RPMI8226 (cell line): Measurements from ENCODE around the gene HRH3.

Experiments used
- DNase-seq: peaks from one replicate; pipeline ENCODE4 v3.0.0-alpha.2; 2015

HRH3 gene

DNA sequence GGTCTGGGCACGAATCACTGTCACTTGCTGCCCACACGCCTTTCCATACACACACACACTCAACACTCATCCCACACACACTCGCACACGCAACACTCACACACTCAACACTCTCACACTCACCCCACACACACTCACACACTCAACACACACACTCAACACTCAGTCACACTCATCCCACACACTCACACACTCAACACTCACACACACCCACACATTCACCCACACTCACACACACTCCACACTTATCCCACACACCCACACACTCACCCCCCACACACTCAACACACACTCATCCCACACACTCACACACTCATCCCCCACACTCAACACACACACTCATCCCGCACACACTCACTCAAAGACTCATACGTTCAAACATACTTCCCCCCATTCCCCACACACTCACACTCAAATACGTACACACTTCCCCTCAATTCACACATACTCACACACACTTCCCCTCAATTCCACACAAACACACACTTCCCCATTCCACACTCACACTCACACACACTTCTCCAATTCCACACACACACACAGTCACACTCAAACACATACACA lies 9.0 kb upstream of the HRH3 start:
- DNase-seq = no peak

DNA sequence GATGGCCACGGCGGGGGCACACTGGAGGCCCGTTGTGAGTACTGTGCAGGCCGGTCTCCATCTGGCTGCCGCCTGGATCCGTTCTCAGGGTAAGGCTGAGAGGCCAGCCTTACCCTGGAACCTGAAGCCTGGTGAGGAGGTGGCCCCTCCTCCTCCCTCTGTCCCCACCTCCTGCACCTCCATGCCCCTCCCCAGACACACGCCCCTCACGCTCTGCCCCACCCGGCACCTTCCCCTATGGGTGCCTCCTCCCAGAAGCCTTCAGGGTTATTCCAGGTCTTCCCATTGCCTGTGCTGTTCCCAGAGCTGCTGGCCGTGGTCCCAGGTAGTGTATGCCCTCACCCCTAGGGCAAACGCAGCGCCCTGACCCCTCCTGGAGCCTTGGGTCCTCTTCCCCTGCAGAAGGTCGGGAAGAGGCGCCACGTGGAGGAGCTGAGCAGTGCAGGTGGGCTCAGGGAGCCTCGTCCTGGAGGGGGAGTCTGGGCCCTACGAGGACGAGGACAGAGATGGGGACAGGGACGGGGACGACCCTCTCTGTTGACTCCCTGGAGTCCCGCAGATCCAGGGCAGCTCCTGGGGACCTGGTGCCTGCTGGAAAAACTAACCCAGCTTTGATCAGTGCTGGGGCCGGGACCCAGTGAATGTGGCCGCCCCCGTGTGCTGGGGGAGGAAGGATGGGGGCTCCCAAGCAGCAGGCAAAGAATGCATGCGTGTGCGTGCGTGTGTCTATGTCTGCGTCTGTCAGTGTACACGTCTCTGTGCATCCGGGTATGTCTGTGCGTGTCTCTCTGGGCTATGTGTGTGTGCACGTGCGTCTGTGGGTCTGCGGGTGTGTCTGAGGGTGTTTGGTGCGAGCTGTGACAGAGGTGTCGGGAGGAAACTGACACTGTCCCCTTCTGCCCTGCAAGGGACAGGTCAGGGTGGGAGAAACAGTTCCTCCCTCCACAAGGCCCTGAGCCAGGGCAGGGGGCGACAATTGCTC lies 8.2 kb upstream of the HRH3 start:
- no peak for DNase-seq

DNA sequence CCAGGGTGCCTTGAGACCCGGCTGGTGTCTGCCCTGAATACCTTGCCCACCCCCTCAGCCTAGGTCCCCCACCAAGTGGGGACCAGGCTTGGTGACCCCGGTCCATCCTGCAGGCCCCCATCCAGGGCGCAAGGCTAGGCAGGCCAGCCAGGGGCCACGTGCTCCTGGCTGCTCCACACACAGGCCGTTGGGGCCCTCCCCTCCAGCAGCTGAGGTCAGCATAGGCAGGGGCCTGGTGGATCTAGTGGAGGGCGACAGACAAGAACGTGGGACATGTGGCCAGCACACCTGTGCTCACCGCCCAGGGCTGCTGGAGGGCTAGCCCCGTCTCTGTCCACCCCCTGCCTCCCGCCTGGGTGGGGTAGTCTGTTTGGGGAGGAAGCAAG lies 7.5 kb upstream of the HRH3 start:
- DNase-seq = no peak

DNA sequence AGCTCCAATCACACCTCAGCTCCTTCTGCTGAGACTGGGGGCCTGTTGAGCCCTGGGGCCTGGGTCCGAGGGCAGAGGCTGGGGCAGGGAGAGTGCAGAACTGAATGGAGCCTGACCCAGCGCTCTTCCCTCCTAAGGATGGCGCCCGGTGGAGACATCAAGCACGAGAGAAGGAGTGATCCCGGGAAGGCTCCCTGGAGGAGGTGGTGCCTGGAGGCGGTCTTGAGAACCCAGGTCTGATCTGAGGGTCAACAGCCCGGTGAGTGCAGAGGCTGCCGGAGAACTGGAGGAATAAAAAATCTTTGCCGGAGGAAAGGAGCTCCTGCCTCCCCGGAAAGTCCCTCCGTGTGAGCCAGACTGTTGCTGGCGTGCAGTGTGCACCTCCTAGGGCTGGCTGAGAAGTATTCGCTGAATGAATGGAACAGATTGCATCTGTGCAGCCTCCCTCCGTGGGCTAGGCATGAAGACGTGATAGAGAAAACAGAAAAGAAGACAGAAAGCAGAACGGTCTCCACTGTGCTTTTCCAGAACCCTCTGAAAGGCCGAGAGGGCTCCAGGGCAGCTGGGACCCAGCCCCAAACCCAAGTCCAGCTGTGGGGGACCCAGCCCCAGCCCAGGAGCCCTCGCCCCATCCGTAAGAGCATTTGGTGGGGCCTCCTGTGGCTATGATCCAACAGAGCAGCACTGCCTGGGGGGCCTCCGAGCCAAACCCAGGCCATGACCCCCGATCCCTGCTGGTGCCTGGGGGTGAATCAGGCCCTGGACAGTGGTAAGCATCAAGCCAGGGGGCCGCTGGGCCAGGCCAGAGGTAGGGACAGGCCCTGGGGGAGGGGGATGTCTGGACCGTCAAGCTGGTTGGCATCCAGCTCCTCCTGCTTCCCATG lies 6.9 kb upstream of the HRH3 start:
- no peak for DNase-seq

DNA sequence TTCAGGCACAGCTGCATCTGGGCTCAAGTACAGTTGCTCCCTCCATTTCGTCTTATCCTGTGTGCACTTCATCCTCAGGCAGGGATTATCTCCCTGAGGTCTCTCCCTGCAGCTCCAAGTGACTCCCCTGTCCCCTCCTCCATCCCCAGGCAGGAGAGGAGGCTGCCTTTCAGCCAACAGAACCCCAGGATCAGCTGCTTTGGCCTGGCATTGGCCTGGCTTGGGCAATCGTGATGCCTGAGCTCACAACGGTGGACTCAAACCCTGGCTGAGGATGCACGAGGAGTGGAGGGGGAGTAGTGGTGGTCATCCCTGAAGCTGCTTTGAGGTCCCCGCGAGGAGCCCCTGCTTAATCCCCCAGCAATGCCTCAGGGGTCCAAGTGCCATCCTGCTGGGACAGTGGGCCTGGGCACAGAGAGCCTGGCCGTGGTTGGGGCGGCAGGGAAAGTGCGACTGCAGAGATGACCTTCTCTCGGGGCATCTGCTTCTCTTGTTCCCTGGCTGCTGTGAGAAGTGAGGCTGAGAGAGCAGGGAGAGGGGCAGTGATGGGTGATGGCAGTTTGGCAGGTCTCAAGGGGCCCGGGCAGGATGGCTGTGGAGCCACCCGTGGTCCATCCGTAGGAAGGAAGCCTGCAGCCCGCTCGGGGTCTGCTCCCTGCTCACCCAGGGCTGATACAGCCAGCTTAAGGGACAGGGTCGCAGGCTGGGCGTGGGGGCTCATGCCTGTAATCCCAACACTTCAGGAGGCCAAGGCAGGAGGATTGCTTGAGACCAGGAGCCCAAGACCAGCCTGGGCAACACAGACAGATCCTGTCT lies 6.0 kb upstream of the HRH3 start:
- no peak for DNase-seq

DNA sequence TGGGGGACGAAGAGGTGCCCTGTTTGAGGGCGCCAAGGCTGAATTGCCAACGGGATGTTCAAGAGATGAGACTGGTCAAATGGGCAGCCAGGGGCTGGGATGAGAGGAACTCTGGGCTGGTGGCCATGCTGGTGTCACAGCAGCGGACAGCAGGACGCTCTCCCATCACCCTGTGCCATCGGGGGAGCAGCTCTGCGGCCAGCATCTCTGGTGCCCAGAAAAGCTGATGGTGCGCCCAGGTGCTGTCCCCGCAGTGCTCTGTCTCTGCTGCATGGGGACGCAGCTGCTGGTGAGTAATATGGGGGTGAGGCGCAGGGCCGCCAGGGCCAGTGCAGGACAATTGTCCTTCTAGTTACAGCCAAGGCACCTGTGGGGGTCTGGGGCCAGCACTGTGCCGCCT lies 4.9 kb upstream of the HRH3 start:
- DNase-seq = no peak

DNA sequence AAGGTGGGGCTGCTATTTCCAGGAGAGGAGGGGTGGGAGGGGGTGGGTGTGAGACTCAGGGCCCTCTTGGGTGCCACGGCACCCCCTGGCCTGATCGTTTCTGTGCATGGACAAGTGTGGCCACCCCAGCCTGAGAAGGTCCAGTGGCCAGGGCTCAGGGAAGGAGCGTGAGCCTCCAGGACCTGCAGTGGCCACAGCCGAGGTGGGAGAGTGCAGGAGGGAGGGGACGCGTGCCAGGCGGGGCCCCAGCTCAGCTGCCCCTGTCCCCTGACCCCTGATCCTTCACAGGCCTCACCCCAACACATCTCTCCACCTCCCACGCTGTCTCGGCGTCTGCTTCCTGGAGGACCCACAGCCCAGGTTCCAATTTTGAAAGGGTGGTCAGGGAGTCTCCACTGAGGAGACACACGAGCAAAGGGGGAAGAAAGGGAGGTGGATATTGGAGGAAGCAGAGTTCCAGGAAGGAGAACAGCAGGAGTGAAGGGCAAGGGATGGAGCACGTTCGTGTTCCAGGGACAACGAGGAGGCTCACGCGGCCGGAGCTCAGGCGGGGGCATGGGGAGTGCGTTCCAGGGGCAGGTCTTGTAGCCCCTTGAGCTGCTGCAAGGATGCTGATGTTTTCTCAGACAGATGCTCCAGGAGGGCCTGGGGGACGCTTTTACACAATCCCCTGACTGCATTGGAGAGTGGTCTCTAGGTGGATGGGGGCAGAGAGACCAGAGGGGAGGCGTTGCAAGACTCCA lies 4.2 kb upstream of the HRH3 start:
- DNase-seq = no peak

DNA sequence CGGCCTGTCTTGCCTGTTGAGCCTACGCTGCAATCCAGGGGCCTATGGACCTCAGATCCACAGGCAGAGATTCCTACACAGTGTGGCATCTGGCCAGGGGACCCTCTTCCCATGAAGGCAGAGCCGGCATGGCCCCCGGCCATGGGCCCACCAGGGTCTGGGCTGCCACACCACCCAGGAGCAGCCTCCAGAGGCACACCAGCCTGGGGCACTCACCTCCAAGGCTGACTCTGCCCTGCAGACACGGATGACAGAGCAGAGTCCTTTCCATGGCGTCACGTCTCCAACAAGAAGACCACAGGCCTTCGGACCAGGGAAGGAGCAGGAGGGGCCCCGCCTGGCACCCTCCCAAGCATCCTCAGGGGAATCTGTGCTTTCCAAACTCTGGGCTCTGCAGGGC lies 3.5 kb upstream of the HRH3 start:
- no peak for DNase-seq

DNA sequence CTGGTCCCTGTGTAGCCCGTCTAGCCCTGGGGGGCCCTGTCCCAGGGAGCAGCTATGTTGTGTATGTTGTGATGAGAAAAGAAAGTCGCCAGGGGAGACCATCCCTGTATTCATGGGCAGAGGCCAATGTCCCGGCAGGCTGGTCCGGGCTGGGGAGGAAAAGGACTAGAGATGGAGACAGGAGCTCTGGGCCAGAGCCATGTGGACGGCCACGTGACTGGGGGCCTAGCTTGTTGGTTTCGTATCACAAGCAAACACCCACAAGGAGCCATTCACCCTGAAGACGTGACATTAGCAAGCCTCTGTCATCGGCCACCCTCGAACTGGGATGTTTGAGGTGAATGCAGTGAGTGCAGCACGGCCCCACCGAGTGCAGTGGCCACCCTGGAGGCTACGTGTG lies 2.9 kb upstream of the HRH3 start:
- DNase-seq = no peak

DNA sequence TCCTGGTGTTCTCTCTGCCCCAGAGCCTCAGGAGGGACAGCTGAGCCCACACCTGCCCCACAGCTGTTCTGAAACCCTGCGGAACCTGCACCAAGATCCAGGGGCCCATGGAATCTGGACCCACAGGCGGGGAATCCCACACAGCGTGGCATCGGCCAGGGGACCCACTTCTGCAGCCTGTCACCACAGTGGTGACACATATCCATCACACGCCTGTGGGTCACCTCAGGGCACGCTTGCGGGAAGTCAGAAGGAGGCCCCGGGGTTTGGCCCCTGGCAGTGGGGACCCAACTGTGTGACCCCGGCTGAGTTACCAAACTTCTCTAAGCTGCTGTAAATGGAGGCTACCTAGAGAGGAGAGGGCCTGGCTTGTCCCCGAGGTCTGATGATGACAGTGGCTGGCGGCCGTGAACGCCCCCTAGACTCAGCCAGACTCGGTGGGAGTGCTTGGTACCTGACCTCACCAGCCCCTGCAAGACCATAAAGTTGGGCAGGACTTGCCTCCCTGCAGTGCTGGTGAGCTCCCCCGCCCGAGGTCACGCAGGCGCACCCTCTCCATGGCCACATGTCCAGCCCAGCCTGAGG lies 2.3 kb upstream of the HRH3 start:
- DNase-seq = no peak

DNA sequence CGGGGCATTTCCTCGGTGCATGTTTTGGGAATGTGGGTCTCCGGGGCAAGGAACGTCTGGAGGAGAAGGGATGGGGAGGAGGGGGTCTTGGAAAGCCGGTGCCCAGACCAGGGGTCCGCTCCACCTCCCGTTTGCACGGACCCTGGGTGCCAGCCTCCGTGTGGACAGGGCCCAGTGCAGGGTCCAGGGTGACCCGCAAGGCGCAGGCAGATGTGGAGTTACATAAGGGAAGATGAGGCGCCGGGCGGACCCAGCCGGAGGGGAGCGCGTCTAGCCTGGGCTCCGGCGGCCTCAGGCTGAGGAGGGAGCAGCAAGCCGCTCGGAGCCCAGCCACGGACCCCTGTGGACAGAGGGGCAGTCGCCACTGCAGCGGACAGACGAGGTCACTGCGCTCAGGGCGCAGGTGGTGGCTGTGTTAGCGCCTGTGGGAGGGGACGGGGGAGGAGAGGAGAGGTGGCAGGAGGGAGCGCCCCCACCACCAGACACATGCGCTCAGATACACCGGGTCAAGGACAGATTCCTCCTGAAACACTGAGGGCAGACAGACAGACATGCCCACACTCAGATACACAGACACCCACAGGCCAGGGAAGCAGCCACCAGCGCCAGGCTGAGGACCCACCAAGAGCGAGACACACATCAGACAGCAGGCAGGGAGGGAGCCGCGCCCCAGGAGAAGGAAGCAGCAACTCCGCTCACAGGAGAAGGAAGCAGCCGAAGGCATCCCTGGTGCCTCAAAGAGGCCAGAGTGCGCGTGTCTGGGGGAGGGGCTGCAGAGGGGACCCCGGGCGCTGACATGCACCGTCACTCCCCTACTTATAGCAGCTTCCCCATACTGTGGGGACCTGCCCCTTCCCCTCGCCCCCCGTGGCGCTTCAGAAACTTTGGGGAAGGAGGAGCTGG lies 839 bp upstream of the HRH3 start:
- no peak for DNase-seq

DNA sequence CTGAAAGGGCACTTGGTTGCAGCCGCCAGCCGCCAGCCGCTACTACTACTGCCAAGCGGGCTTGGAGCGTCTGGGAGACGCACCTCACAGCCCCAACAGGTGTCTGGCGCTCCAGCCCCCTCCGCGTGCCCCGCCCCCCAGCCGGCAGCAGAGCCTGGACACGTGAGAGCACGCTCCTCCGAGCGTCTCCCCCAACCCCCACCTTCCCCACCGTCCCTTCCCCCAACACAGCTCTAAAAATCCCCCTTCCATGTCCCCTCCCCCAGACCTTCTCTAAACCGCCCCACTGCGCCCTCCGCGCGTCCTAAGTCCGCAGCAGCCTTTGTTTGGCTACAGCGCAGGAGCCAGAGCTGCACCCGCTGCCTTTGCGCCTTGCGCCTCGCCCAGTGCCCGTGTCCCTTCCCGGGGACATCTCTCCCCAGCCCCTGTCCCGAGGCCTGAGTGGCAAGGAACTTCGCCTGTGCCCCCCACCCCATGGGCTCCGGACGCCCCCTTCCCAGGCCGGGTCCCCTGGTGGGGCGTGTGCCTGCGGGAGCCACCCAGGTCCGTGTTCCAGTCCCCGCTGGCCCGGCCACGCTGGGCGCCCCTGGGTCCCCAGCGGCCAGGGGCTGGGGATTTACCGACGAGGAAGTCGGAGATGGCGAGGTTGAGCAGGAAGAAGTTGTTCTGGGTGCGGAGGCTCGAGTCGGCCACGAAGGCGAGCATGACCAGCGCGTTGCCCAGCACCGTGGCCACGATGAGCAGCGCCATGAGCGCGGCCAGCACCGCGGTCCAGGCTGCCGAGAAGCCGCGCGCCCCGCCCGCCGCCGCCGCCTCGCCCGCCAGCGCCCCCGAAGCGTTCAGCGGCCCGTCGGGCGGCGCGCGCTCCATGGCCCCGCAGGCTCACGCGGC lies 732 bp downstream of the HRH3 start:
- no peak for DNase-seq

DNA sequence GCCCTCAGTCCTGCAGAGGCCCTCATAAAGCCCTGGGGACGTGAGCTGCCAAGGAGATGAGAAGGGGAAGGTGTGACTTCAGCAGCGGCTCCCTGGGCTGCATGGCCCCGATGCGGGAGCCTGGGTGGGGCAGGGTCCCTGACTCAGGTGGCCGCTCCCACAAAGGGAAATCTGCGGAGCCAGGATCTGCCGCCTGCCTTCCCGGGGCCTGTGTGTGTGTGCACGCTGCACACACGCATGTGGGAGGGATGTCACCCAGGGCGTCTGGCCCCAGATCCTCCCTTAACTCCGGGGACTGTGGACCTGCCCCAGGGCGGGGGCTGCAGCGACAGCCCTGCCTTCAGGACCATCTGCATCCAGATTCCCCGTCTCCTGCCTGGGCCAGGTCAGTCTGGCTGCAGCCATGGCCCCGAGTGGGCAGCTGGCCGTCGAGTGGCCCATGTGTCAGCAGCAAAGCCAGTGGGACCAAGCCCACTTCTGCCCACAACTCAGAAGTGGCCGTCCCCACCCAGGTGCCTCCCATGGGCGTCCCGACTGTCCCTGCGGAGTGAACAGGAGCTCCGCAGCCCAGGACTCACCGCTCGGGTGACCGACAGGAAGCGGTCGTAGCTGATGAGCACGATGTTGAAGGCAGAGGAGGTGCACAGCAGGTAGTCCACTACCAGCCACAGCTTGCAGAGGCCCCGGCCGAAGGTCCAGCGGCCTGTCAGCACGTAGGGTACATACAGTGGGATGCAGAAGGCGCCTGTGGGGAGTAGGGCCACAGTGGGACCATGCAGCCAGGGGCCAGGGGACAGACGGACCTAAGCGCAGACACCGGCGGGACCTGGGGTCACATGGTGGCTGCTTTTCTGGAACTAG lies 1.9 kb downstream of the HRH3 start:
- no peak for DNase-seq

DNA sequence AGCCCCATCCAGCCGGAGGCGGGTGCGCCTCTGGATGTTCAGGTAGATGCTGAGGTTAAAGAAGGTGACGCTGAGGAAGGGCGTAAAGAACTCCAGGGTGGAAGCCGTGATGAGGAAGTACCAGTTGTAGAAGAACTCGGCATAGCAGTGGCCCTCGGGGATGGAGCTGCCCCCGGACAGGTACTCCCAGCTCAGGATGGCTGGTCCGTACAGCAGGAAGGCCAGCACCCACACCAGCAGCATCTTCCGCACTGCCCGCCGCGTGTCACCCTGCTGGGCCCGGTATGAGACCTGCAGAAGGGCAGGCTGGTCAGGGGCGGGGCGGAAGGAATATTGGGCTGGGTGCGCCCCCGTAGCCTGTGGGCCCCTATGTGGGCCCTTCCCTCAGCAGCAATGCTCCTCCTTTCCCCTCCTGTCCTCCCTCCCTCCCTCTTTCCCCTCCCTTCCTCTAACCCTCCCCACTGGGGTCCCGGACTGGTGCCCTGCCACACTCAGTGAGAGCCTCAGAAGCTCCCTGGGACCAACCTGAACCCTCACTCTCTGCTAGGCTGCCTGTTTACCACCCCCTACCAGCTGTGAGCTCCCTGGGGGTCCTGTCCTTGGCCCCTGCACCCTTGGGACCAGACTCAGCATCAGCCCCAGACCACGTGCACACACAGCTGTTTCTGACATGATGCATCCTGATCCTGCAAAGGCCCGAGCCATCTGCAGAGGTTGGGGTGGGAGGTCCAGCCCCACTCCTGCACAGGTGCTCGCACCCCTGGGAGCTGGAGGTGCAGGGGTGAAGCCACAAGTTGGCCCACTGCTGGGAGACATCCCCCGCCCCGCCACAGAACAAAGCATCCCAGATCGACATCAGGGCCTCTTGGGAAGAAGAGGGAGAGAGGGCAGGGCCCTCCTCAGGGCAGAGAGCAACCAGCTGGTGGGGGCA lies 3.2 kb downstream of the HRH3 start:
- no peak for DNase-seq

DNA sequence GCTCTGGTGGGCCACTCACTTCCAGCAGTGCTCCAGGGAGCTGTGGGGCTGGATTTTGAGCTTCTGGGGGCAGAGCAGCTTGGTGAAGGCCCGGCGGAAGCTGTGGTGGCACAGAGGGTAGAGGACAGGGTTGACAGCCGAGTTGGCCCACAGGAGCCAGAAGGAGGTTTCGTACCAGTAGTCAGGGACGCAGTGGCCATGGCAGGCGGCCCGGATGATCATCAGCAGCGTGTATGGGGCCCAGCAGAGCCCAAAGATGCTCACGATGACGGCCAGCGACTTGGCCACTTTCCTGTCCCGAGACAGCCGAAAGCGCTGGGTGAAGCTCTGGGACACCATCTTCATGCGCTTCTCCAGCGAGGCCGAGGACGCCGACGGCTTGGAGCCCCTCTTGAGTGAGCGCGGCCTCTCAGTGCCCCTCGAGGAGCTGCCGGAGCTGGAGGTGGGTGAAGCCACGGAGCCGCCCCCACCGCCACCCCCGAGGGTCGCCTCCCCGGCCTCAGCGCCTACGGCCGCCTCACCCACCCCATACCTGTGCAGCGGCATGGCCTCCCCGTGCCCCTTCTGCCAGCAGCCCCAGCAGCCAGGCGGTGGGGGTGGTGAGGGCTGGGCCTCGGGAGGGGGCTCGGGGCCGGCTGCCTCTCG lies 4.0 kb downstream of the HRH3 start:
- no peak for DNase-seq
